ENCODE data around the gene BPNT1.

The BPNT1 gene

GRCh38 chr1:220012259-220012658 lies 77.3 kb downstream of the BPNT1 start:
- TF ChIP-seq, protein P1, sequence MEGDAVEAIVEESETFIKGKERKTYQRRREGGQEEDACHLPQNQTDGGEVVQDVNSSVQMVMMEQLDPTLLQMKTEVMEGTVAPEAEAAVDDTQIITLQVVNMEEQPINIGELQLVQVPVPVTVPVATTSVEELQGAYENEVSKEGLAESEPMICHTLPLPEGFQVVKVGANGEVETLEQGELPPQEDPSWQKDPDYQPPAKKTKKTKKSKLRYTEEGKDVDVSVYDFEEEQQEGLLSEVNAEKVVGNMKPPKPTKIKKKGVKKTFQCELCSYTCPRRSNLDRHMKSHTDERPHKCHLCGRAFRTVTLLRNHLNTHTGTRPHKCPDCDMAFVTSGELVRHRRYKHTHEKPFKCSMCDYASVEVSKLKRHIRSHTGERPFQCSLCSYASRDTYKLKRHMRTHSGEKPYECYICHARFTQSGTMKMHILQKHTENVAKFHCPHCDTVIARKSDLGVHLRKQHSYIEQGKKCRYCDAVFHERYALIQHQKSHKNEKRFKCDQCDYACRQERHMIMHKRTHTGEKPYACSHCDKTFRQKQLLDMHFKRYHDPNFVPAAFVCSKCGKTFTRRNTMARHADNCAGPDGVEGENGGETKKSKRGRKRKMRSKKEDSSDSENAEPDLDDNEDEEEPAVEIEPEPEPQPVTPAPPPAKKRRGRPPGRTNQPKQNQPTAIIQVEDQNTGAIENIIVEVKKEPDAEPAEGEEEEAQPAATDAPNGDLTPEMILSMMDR (IDR thresholded peaks at IDR 0.05; ENCODE audit: low read depth, low read length, missing control alignments), result peak; percentile 16
- no peak overlapping the region for H3K27ac ChIP-seq
- no peak overlapping the region for H3K4me3 ChIP-seq (ENCODE audit: low read depth, low read length)
- H3K27me3 ChIP-seq (replicated peaks), result no peaks in the 10 kb centered on the region
- peaks cover 41% of the 10 kb centered on the region for H3K36me3 ChIP-seq (replicated peaks)
- in situ Hi-C loops (cut with HindIII; ENCODE audit: low pct_ligation_motif_present, low sequenced_read_pairs), result no loop called here
- no peak for DNase-seq

DNA sequence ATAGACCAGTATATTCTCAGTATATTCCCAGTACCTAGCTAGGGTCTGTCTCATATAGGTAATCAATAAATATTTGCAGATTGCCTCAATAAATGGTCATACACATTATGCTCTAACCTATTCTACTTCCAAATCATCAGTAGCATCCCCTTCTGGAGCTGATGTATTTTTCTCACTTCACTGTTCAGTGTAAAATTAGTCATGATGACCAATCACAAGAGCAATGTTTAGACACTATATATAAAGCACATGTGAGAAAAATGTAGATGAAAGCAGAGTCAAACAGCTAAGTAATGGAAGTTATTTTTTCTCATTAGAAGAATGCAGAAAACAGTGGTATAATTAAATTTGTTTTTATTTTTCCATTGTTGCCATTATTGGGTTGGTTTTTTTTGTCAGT lies 78.0 kb downstream of the BPNT1 start:
- TF ChIP-seq, protein P1 (IDR thresholded peaks at IDR 0.05; ENCODE audit: low read depth, low read length, missing control alignments), result no peak
- H3K27ac ChIP-seq, result no peak overlapping the region
- peaks cover 36% of the 10 kb centered on the region for H3K36me3 ChIP-seq (replicated peaks)

More for the DNA sequence above, 78.0 kb downstream of the BPNT1 start:
- DNase-seq, result no peak
- Histone ChIP-seq H3K4me3 (ENCODE audit: low read depth, low read length) (no peak overlapping the region), H3K27me3 (replicated peaks) (no peaks in the 10 kb centered on the region)
- in situ Hi-C loops (cut with HindIII; ENCODE audit: low pct_ligation_motif_present, low sequenced_read_pairs), result no loop called here
